SK-N-SH treated with all-trans-retinoic acid at 6 μM for 48 hours (cell line): ENCODE measurements around the gene MYRF.

Source experiments
- ATAC-seq: fragments of 200-7000 bp; cut with Tn5 transposase; 3 replicates; pipeline ENCODE4 v1.9.1; 2020; ENCODE audit warnings: mild to moderate bottlenecking, moderate library complexity
- ARNTL ChIP-seq: fragments of 450-650 bp; formaldehyde crosslinking; IDR thresholded peaks from 2 replicates; pipeline ENCODE4 v1.5.0; 2020; ENCODE audit warnings: low read depth, mild to moderate bottlenecking, moderate library complexity, borderline replicate concordance
- BACH2 ChIP-seq: fragments of 250-450 bp; sonication (Bioruptor Pico); IDR thresholded peaks from 2 replicates; pipeline ENCODE4 v1.9.0; 2021; ENCODE audit warnings: mild to moderate bottlenecking, borderline replicate concordance
- CREB5 ChIP-seq: fragments of 250-450 bp; sonication (Bioruptor Pico); IDR thresholded peaks from 2 replicates; pipeline ENCODE4 v1.5.1; 2020; ENCODE audit warnings: low read depth, mild to moderate bottlenecking, moderate library complexity
- CSDC2 ChIP-seq: fragments of 250-450 bp; sonication (Bioruptor Pico); IDR thresholded peaks from 2 replicates; pipeline ENCODE4 v1.5.0; 2020; ENCODE audit warnings: mild to moderate bottlenecking, moderate library complexity
- CSRNP3 ChIP-seq: fragments of 250-450 bp; sonication (Bioruptor Pico); IDR thresholded peaks from 2 replicates; pipeline ENCODE4 v1.5.1; 2021; ENCODE audit warnings: mild to moderate bottlenecking, moderate library complexity
- ESRRG ChIP-seq: fragments of 250-450 bp; sonication (Bioruptor Pico); IDR thresholded peaks from 2 replicates; pipeline ENCODE4 v1.6.1; 2021; ENCODE audit warnings: mild to moderate bottlenecking
- ISL1 ChIP-seq: fragments of 250-450 bp; sonication (Bioruptor Pico); IDR thresholded peaks from 2 replicates; pipeline ENCODE4 v2.1.2; 2022; ENCODE audit warnings: mild to moderate bottlenecking, moderate library complexity
- OSR1 ChIP-seq: fragments of 250-450 bp; sonication (Bioruptor Pico); IDR thresholded peaks from 2 replicates; pipeline ENCODE4 v1.8.0; 2022; ENCODE audit warnings: moderate library complexity, mild to moderate bottlenecking, inconsistent platforms
- PATZ1 ChIP-seq: fragments of 250-450 bp; sonication (Bioruptor Pico); IDR thresholded peaks from 2 replicates; pipeline ENCODE4 v1.8.0; 2020; ENCODE audit warnings: mild to moderate bottlenecking, moderate library complexity, borderline replicate concordance
- POU6F1 ChIP-seq: fragments of 250-450 bp; sonication (Bioruptor Pico); IDR thresholded peaks from 2 replicates; pipeline ENCODE4 v1.8.0; 2021; ENCODE audit warnings: low read depth, mild to moderate bottlenecking, moderate library complexity, borderline replicate concordance
- RARB ChIP-seq: fragments of 250-450 bp; sonication (Bioruptor Pico); IDR thresholded peaks from 2 replicates; pipeline ENCODE4 v1.8.0; 2021; ENCODE audit warnings: mild to moderate bottlenecking, moderate library complexity
- SNAI2 ChIP-seq: fragments of 250-450 bp; sonication (Bioruptor Pico); IDR thresholded peaks from 2 replicates; pipeline ENCODE4 v1.5.0; 2020; ENCODE audit warnings: mild to moderate bottlenecking, moderate library complexity
- TCF4 ChIP-seq: fragments of 250-450 bp; sonication (Bioruptor Pico); IDR thresholded peaks from 2 replicates; pipeline ENCODE4 v1.8.0; 2021; ENCODE audit warnings: mild to moderate bottlenecking, moderate library complexity, borderline replicate concordance
- TSHZ2 ChIP-seq: fragments of 250-450 bp; sonication (Bioruptor Pico); IDR thresholded peaks from 2 replicates; pipeline ENCODE4 v1.5.0; 2020; ENCODE audit warnings: mild to moderate bottlenecking, moderate library complexity
- ZC3H10 ChIP-seq: fragments of 250-450 bp; sonication (Bioruptor Pico); IDR thresholded peaks from 2 replicates; pipeline ENCODE4 v1.5.1; 2021; ENCODE audit warnings: mild to moderate bottlenecking, moderate library complexity
- ZFP3 ChIP-seq: fragments of 250-450 bp; sonication (Bioruptor Pico); IDR thresholded peaks from 2 replicates; pipeline ENCODE4 v1.5.0; 2020; ENCODE audit warnings: mild to moderate bottlenecking, moderate library complexity
- ZFP30 ChIP-seq: fragments of 450-650 bp; formaldehyde crosslinking; IDR thresholded peaks from 2 replicates; pipeline ENCODE4 v1.5.0; 2022; ENCODE audit warnings: mild to moderate bottlenecking, moderate library complexity
- ZNF565 ChIP-seq: fragments of 450-650 bp; formaldehyde crosslinking; conservative IDR thresholded peaks from 2 replicates; pipeline ENCODE4 v1.5.0; 2020; ENCODE audit warnings: low read depth, mild to moderate bottlenecking, moderate library complexity
- ZNF70 ChIP-seq: fragments of 450-650 bp; formaldehyde crosslinking; IDR thresholded peaks from 2 replicates; pipeline ENCODE4 v1.5.0; 2020; ENCODE audit warnings: mild to moderate bottlenecking, moderate library complexity
- ZNF8 ChIP-seq: fragments of 450-650 bp; formaldehyde crosslinking; IDR thresholded peaks from 2 replicates; pipeline ENCODE4 v1.5.0; 2020; ENCODE audit warnings: mild to moderate bottlenecking, moderate library complexity

MYRF gene

GRCh38 chr11:61712314-61712713 is 40.1 kb upstream of the MYRF start:
- ATAC-seq: no peak
- TF ChIP-seq CSDC2: no peak
- no peak for TF ChIP-seq PATZ1 (CRISPR knock-in tag)
- no peak for TF ChIP-seq ARNTL (CRISPR knock-in tag)
- no peak for TF ChIP-seq TSHZ2 (CRISPR knock-in tag)
- no peak for TF ChIP-seq ZNF8 (CRISPR knock-in tag)
- no peak for TF ChIP-seq BACH2 (CRISPR knock-in tag)
- no peak for TF ChIP-seq CREB5
- TF ChIP-seq OSR1: no peak
- no peak for TF ChIP-seq ZC3H10
- no peak for TF ChIP-seq ZNF70 (CRISPR knock-in tag)
- no peak for TF ChIP-seq ZFP30 (CRISPR knock-in tag)
- TF ChIP-seq TCF4 (CRISPR knock-in tag): no peak
- TF ChIP-seq CSRNP3 (CRISPR knock-in tag): no peak
- no peak for TF ChIP-seq SNAI2 (CRISPR knock-in tag)
- TF ChIP-seq ZFP3 (CRISPR knock-in tag): no peak
- TF ChIP-seq ISL1 (CRISPR knock-in tag): no peak
- no peak for TF ChIP-seq ZNF565 (CRISPR knock-in tag)
- no peak for TF ChIP-seq RARB
- no peak for TF ChIP-seq ESRRG
- TF ChIP-seq POU6F1 (CRISPR knock-in tag): no peak

- TF ChIP-seq ZC3H10 (no peak), OSR1 (no peak), BACH2 (CRISPR knock-in tag) (no peak), TCF4 (CRISPR knock-in tag) (no peak), SNAI2 (CRISPR knock-in tag) (no peak), TSHZ2 (CRISPR knock-in tag) (no peak)
Measured at GRCh38 chr11:61712846-61713245, 39.6 kb upstream of the MYRF start.

More at GRCh38 chr11:61712846-61713245, 39.6 kb upstream of the MYRF start:
- no peak for ATAC-seq
